ENCODE data around the gene GAGE13.
"Not testable (repeated sequence)": the region's sequence is repeated elsewhere in the genome, so short reads cannot be mapped to it uniquely, and the experiment has no call there.

The GAGE13 gene

DNA sequence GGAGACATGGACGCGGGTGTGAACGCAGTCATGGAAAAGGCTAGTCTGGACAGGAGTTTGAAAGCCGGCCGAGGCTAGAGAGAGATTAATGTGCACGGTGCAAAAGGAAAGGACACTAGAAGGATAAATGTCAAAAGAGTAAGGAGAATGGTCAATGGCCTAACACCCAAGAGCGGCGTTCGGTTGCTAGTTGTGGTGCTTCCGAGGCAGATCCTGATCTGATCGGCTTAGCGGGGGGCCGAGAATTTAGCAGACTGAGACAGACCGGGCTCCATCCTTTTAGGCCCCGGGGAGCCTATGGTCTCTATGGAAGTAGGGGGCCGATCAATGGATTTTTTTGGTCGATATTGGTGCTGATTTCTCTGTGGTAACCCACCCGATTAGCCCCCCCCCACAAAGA is 21.0 kb upstream of the GAGE13 start:
- Mint-ChIP-seq H3K4me3 (peak overlapping the region; percentile 88), H3K4me1 (peaks cover 22% of the 10 kb centered on the region), H3K27me3 (no peaks in the 10 kb centered on the region), H3K9me3 (no peaks in the 10 kb centered on the region), H3K36me3 (no peaks in the 10 kb centered on the region), H3K27ac (peak overlapping the region; percentile 96)

DNA sequence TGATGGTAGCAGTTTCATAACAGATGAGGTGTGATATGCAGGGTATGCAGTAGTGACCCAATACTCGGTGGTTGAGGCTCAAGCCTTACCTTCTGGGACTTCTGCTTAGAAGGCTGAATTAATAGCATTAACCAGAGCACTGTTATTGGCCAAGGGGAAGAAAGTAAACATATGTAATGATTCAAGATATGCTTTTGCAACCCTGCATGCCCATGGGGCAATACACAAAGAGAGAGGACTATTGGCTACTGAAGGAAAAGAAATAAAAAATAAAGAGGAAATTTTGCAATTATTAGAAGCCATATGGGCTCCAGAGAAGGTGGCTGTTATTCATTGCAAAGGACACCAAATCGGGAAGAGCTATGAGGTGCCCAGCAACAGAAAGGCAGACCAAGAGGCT is 19.2 kb upstream of the GAGE13 start:
- H3K36me3 Mint-ChIP-seq = no peaks in the 10 kb centered on the region
- H3K9me3 Mint-ChIP-seq = no peaks in the 10 kb centered on the region
- H3K27me3 Mint-ChIP-seq = no peaks in the 10 kb centered on the region
- H3K27ac Mint-ChIP-seq = no peak overlapping the region
- H3K4me1 Mint-ChIP-seq = peaks cover 22% of the 10 kb centered on the region
- H3K4me3 Mint-ChIP-seq = no peak overlapping the region

DNA sequence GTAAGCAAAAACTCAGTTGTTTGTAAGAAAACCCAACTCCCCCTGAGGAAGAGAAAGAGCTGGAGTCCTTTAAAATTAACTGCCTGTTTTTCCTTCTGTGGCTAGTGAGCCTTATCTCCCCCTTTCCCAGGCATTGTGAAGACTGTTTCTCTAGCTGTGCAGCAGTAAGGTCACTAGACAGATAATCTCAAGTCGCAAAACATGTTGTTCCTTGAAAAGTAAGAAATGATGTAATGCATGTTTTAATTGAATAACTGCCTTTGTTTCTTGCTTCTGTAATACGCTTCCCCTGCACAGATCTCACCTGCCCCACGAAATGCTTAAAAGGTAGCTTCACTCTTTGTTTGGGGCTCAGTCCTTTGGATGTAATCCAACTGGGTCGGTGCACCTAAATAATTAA is 15.3 kb upstream of the GAGE13 start:
- Mint-ChIP-seq H3K27ac (no peak overlapping the region), H3K4me1 (no peaks in the 10 kb centered on the region), H3K36me3 (no peaks in the 10 kb centered on the region), H3K4me3 (no peak overlapping the region), H3K9me3 (no peaks in the 10 kb centered on the region), H3K27me3 (no peaks in the 10 kb centered on the region)

DNA sequence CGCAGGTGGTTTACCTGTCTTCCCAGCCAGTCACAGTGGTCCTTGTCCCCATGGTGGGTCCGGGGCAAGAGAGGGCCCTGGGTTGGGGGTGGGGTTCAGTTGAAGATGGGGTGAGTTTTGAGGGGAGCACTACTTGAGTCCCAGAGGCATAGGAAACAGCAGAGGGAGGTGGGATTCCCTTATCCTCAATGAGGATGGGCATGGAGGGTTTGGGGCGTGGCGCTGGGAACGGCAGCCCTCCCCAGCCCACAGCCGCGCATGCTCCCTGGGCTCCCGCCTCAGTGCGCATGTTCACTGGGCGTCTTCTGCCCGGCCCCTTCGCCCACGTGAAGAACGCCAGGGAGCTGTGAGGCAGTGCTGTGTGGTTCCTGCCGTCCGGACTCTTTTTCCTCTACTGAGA is 9.6 kb upstream of the GAGE13 start, which contains the start of gene GAGE12J:
Gene GAGE12J (plus strand): TSS at position 301 of the 400 bp plus-strand sequence. CDS start 1,157 bp downstream, outside the sequence.
- H3K4me3 Mint-ChIP-seq, H3K9me3 Mint-ChIP-seq, H3K36me3 Mint-ChIP-seq, H3K4me1 Mint-ChIP-seq, H3K27me3 Mint-ChIP-seq, H3K27ac Mint-ChIP-seq: not testable (repeated sequence)

DNA sequence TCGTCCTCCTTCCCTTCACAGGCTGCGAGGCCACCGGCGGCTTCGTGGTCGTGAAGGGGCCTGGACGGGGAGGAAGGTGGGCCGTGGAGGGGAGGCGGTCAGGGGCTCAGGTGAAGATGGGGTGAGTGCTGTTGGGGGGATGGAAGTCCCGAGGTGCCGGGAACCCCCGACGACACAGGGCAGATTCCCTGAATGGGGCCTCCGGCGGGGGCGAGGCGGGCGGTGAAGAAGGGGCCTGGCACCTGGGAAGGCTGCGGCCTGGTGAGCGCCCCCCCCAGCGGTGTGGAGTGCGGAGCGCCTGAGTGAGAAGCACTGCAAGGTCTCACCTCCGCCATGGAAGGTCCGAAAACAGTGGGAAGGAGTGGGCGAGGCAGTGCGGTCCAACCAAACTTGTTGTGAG is 9.1 kb upstream of the GAGE13 start:
- not testable (repeated sequence) for H3K4me1 Mint-ChIP-seq, H3K36me3 Mint-ChIP-seq, H3K27ac Mint-ChIP-seq, H3K4me3 Mint-ChIP-seq, H3K9me3 Mint-ChIP-seq, H3K27me3 Mint-ChIP-seq

DNA sequence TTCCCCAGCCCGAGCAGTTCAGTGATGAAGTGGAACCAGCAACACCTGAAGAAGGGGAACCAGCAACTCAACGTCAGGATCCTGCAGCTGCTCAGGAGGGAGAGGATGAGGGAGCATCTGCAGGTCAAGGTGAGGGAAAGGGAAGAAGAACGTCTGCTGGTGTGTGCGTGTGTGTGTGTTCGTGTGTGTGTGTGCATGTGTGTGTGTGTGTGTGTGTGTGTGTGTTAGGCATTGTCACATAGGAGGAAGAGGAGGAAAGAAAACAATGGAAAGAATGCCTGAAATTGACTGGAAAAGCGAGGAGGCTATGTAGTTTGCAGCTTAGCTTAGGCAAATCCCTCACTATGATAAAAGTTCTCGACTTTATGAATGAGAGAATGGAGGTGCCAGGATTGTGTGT is 7.6 kb upstream of the GAGE13 start:
- H3K9me3 Mint-ChIP-seq, H3K4me3 Mint-ChIP-seq, H3K27me3 Mint-ChIP-seq, H3K4me1 Mint-ChIP-seq, H3K36me3 Mint-ChIP-seq, H3K27ac Mint-ChIP-seq: not testable (repeated sequence)

DNA sequence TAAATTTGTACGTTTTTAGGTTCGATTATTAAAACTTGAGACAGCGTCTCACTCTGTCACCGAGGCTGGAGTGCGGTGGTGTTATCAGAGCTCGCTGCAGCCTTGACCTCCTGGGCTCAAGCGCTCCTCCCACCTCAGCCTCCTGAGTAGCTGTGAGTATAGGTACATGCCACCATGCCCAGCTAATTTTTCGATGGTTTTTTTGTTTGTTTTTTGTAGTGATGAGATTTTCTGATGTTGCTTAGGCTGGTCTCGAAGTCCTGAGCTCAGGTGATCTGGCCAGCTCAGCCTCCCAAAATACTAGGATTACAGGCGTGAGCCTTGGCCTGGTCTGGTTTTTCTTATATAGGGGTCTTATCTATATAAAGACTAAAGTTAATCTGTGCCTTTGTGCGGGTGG is 961 bp upstream of the GAGE13 start:
- not testable (repeated sequence) for H3K9me3 Mint-ChIP-seq

DNA sequence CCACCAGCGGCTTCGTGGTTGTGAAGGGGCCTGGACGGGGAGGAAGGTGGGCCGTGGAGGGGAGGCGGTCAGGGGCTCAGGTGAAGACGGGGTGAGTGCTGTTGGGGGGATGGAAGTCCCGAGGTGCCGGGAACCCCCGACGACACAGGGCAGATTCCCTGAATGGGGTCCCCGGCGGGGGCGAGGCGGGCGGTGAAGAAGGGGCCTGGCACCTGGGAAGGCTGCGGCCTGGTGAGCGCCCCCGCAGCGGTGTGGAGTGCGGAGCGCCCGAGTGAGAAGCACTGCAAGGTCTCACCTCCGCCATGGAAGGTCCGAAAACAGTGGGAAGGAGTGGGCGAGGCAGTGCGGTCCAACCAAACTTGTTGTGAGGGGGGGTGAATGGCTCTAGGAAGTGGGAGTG is 459 bp downstream of the GAGE13 start:
- H3K9me3 Mint-ChIP-seq, H3K36me3 Mint-ChIP-seq, H3K27me3 Mint-ChIP-seq, H3K4me1 Mint-ChIP-seq, H3K27ac Mint-ChIP-seq, H3K4me3 Mint-ChIP-seq: not testable (repeated sequence)

More for the DNA sequence above, 961 bp upstream of the GAGE13 start:
- not testable (repeated sequence) for H3K36me3 Mint-ChIP-seq, H3K27me3 Mint-ChIP-seq, H3K4me1 Mint-ChIP-seq, H3K4me3 Mint-ChIP-seq, H3K27ac Mint-ChIP-seq

DNA sequence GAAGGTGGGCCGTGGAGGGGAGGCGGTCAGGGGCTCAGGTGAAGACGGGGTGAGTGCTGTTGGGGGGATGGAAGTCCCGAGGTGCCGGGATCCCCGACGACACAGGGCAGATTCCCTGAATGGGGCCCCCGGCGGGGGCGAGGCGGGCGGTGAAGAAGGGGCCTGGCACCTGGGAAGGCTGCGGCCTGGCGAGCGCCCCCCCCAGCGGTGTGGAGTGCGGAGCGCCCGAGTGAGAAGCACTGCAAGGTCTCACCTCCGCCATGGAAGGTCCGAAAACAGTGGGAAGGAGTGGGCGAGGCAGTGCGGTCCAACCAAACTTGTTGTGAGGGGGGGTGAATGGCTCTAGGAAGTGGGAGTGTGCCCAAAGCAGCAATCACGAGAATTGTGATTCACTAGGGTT is 10.1 kb downstream of the GAGE13 start:
- not testable (repeated sequence) for H3K9me3 Mint-ChIP-seq, H3K4me3 Mint-ChIP-seq, H3K27ac Mint-ChIP-seq, H3K27me3 Mint-ChIP-seq, H3K36me3 Mint-ChIP-seq, H3K4me1 Mint-ChIP-seq

DNA sequence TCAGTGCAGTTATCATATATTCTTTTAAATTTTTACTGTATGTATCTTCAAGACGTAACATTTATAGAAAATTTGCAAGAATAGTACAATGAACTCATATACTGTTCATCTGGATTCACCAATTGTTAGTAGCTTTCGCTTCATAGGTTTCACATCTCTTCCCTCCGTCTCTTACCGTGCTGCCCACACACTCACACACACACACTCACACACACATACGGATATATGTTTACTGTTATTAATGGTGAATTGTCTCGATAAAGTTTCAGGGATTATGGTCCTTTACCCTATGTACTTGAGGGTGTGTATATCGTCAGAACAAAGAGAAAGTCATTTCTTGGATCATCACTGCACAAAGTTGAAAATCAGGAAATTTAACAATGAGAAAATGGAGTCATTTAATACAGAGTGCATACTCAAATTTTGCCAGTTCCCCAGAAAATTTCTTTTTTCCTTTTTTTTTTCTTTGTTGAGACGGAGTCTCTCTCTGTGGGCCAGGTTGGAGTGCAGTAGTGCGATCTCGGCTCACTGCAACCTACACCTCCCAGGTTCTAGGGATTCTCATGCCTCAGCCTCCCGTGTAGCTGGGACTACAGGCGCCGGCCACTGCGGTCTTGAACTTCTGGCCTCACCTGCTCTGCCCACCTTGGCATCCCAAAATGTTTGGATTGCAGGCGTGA is 13.3 kb downstream of the GAGE13 start:
- not testable (repeated sequence) for H3K4me1 Mint-ChIP-seq, H3K4me3 Mint-ChIP-seq, H3K36me3 Mint-ChIP-seq, H3K27me3 Mint-ChIP-seq, H3K27ac Mint-ChIP-seq, H3K9me3 Mint-ChIP-seq

DNA sequence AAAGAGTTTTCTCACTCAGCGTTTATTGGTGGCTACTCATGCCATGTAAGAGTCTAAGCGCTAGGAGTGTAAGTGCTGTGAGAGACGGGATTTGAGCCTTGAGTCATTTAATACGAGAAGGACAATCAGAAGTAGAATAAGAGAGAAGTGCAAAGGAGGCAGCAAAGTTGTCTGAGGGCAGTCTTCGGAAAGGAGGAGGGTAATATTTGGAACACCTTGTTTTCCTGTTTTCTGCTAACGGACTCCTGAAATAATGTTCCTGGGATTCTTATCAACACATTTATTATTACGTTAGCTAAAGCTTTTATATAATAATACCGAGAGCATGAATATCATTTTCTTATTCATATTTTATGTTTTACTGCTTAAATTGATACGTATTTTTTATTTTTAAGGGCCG is 14.0 kb downstream of the GAGE13 start:
- not testable (repeated sequence) for H3K4me3 Mint-ChIP-seq, H3K36me3 Mint-ChIP-seq, H3K27ac Mint-ChIP-seq, H3K4me1 Mint-ChIP-seq, H3K9me3 Mint-ChIP-seq, H3K27me3 Mint-ChIP-seq

DNA sequence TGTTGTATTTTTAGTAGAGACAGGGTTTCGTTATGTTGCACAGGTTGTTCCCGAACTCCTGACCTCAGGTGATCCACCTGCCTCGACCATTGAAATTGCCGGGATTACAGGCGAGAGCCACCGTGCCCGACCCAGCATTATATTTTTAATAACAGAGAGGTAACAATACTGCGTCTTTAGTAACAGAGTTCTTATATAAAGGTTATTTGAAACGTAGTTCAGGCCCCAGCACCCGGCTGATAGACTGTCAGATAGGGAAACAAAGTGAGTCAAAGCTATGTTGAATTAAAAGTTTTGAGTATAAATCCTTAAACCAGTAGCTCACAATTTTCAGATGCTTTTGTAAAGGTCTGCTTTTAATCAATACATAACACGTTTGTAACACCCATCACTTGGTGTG is 14.8 kb downstream of the GAGE13 start:
- not testable (repeated sequence) for H3K27ac Mint-ChIP-seq, H3K36me3 Mint-ChIP-seq, H3K27me3 Mint-ChIP-seq, H3K4me3 Mint-ChIP-seq, H3K4me1 Mint-ChIP-seq, H3K9me3 Mint-ChIP-seq
